ENCODE measurements around the gene WDR4.

The WDR4 gene

DNA sequence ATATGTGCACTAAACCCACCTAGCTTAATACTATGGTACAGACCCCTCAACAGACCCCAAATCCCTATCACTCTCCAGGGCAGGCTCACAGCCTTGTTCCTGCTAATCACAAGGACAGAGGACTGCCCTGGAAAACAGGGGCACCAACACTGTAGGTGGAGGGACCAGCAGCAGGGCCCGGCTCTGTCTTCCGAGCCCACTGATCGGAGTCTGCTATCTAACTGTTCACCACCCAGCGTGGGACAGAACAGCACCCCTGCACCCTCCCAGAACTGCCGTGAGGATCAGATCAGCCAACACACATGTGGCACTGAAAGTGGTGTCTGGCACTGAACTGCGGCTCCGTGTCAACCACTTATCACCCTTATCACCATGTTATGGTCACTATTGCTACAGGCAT, 6.2 kb downstream of the WDR4 start:
- DNase-seq, result no peak

DNA sequence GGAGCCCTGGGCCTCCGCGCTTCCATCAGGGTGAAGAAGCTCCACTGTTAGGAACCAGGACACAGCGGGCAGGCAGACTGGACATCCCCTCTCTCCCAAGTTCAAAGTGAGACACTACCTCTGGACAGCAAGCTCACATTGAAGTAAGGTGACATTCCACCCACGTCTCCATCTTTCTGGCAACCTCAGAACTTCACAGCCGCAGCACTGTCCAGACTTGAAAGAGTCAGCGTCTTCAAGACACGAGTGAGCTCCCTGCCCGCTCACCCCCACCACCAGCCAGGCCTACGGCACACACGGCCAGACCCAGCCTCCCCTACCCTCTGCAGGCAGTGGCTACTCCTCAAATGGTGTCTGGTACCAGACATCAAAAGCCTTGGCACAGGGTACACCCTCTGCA, 11.1 kb downstream of the WDR4 start:
- no peak for DNase-seq

DNA sequence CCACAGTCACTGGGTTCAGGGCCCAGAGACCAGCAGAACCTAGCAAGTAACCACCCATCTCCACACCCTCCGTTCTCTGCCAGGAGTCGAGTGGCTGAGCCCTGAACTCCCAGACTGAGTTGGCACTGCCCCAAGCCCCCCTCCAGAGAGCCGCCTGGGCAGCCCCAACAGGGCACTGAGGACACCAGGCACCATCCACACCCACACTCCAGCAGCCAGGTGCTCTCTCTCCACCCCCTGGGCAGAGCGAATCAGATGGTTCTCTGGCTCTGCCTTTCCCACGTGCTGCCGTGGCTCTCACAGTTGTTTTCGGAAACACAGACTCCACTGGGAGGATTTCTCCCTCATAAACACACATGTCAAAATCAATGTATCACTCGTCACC, 13.6 kb downstream of the WDR4 start:
- no peak for DNase-seq

DNA sequence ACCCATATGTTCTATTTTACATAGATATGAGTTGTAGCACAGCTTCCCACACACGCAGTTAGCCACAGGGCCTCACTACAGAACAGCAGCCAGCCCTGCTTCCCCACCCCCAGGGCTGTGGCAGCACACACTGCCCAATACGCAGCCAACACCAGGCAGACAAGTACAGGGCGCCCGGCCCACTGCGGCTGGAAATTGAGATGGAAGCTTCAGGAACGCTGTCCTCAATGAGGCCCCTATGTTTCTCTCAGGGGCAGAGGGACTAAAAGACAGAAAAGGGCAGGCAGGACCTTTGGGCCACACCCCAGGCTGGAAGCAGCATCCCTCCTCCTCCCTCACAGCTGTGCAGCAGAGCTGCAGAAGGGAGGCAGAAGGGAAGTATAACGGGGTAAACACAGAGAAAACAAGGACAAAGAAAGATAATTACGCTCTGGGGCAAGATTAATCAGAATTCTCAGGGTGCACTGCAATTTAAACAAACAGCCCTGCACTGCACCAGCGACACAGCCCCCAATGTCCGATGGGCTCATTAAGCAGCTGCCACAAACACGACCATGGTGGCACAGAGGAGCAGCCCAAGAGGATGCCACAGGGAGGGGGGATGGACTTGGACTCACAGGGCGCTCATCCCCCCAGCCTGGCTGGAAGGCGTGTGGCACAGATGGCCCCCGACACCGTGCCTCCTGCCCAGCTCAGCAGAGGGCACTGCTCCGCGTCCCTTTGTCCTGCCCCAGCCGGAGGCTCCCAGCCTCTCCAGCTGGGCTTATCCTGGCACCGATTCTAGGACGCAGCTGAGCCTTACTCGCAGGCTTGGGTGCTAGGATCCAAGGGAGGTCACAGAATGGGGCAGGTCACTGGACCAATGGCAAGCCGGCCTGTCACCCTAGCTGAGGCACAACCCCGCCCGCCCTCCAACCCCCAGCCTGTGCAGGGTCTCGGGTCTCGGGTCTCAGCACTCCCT, 14.2 kb downstream of the WDR4 start:
- DNase-seq, result no peak

DNA sequence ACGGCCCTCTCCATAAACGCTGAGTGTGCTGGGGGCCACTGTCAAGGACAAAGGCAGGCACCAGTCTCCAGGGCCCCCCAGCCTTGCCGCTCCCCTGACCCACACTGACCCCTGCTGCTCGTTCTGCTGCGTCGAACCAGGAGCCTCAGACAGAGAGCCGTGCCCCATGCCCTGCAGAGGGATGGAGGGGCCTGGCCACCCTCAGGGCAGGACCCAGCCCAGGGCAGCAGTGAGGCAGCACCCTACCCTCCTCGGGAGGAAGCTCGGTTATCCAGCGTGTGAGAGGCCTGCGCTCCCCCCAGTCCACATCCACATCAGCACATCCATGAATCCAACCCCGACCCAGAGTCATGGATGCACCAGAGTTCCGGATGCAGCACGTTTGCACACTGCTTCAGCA, 15.1 kb downstream of the WDR4 start:
- DNase-seq, result no peak

DNA sequence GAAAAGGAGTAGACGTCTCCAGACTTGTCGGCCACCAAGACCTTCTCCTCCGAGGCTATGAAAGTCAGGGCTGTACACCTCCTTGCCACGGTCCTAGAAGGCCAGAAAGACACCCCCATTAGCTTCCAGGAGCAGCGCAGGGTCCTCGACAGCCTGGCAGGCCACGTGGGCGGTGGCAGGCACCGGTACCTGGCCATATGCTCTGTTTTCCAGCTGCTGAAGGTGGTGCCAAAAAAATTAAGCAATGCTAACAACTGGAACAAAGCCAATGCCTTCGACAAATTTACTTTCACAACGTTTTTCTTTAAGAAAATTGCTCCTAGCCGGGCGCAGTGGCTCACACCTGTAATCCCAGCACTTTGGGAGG, 15.9 kb downstream of the WDR4 start:
- no peak for DNase-seq

DNA sequence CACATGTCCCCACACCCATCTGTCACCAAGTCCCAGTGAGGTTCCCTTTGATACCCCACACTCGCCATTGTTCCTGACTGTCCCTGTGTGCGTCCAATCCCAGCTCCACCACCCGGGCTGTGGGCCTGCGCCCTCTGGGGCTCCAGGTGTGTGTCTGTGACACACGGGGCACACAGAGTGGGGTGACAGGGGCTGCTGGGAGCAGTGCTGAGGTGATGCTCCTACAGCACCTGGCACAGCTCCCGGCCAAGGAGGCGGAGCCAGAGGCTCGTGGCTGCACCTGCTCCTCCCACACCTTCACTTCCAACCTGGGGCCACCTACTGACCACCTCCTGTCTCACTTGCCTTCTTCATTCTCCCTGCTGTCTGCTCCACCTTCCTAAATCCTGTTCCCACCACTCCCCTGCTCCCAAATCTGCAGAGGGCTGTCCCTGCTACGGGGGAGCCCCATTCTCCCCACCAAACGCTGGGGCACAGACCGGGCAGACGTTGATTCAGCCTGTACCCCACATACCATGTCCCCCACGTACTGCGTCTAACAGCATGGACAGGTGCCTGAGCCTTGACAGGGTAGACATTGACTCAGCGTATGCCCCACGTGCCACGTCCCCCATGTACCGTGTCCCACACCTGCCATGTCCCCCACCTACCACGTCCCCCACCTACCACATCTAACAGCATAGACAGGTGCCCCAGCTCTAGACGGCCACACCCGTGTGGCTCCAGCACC, 16.4 kb downstream of the WDR4 start:
- DNase-seq, result no peak

DNA sequence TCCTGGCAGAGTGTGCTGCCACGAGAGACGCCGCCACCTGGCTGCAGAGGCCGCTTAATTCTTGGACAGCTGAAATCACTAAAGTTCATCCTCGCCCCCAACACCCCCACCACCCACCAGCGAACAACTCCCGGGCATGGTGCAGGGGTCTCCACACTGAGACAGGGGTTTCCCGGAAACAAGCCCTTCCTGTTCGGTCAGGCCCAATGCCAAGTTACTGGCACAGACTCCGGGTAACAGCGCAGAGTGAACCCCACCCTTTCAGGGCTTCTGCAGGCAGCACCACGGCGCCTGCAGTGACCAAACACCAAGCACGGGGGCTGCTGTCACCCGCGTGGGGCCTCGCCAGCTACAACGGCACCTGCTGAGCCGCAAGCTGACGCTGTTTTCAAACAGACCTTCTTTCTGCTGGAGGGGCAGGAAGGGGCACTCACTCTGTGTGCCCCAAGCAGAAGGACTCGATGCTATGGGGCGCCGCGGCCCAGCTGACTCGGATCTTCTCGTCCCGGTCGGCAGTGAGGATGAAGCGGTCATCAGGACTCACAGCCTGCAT, 17.4 kb downstream of the WDR4 start:
- no peak for DNase-seq

DNA sequence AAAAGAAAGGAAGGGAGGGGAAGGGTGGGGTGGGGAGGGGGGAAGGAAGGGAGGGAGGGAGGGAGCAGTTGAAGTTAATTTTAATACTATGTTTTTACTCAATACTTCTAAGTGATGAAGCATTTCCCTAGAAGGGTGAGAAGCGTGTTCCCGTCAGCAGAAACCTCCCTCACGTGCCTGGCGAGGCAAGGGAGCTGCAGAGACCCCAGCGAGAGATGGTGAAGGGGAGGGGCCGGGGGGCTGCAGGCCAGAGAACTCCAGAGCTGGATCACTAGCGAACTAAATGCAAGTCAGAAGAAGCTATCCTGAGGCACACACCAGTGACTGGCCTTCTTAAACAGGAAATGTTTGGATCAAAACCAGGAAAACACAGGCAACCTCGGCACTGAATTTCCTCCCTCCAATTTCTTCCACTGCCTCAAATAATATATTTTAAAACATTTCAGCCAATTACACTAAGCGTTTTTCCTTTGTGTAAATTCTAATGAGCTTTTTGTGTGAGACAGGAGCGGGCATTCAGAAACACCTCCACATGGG, 18.0 kb downstream of the WDR4 start:
- DNase-seq, result no peak

DNA sequence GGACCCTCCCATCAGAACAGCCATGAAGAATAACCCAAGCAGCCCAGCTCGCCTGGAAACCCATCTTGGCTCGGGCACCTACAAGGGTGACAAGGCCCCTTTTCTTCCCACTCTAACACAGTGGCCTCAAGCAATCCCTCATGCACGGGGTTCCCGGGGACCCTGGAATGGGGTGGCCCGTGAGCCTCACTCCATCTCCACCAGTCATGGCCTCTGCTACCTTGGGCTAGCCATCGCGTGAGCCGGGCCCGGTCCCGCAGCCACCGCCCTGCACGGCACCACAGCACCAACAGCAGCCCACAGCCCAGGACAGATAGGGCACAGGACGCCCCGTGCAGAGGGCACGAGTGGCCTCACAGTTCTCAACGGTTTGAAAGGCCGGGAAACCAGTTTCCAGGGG, 19.0 kb downstream of the WDR4 start:
- no peak for DNase-seq

DNA sequence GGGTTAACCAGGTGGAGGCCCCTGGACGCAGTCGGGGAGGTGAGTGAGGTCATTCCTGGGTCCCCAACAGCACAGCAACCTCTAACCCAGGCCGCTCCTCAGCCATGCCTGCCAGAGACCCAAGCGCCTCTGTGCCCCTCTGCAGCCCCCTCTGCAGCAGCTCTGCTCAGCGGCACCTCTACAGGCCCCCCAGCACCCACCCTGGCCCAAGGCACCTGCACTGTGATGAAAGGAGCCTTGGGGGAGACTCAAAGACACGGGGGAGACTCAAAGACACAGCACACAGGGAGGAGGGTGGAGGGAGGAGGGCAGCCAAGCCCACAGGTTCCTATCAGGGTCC, 19.5 kb downstream of the WDR4 start:
- no peak for DNase-seq

DNA sequence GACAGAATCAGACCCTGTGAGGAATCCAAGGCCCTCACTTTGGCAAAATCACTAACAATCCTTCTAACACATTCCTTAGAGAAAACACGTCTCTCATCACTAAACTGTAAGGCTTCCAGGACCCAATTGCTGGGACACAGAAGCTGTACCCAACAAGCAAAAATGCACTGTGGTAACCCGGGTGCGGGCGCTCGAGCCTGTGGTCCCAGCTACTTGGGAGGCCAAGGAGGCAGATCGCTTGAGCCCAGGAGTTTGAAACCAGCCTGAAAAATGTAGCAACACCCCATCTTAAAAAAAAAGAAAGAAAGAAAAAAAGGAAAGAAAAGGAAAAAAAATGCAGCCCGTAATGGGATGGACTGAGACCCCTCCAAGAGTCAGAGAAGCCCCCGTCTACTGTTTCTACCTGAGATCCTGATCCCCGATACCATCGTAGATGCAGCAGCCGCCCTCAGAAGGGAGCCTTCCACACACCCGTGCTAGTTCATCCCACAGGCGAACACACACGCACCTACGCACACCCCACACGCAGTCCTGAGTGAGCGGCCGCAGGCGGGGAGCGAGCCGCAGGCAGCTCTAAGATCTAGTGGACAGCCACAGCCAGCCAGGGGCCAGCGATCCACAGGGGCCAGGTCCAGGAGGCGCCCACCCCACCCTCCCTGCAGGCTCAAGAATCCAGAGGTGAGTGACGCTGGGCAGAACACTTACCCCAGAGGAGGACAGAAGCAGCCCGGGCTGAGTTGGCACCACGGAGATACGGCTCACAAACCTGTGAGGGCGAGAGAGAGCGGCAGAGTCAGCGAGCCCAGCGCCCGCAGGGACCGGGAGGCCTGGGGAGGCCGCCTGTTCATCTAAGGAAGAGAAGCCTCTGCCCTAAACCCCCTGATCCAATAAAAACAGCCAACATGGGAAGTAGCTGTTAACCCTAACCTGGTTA, 20.1 kb downstream of the WDR4 start:
- no peak for DNase-seq

DNA sequence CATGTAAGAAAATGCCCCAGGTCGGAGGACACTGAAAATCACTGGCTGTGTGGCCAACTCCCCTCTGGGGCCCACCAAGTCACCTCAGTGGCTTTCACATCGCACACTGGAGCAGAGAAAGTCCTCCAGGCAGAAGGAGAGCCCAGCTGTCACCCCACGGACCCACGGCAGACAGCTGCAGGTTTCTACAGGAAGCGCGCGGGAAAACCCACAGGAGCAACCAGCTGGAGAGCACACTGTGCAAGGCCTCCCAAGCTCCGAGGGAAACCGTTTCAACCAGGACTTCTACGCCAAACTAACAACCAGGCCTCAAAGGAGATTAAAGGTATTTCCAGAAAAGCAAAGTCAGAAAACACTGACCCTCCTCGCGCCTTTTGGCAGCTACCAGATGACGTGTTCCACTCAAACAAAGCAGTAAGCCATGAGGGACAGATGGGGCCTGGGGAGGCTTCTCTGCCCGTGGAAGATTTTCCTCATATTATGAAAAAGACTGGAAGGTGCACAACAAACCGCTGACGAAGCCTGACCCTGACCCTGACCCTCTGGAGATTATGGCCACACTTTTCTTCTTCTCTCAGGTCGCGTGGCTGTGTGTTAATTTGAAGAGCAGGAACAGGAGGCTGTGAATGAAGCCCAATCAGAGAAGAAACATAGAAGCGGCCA, 21.0 kb downstream of the WDR4 start:
- DNase-seq, result no peak

DNA sequence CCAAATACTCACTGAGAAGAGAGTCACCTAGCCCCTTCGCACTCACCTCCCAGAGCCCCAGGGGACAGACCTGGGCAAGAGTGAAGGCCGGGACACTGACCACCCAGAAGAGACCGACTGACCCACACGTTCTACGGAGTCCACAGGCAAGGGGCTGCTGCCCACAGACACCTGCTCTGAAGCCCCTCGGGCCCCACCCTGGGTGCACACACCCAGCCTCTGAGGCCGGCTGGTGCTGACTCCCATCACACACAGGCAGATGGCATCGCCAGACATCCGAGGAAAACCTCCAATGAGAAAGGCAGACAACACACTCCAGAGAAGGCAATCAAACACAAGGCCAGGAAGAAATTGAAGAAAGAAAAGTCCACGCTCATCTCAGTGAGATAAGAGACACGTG, 22.1 kb downstream of the WDR4 start:
- DNase-seq, result no peak

DNA sequence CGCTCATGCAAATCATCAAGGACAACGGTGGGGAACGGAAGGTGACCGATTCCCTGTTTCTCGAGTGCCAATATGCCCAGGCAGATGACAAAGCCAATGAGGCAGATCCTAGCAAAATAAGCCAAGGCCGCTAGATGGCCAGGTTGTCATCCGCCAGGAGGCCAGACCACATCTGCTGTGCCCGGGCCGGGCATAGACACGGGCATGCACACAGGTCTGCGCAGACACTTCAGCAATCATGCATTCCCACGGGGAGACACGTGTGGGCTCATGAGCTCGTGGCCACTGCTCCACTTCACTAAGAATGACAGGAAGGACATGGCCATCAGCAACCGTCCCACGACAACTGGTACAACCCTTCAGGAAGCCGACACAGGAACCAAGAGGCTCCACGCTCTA, 23.4 kb downstream of the WDR4 start:
- DNase-seq, result no peak

DNA sequence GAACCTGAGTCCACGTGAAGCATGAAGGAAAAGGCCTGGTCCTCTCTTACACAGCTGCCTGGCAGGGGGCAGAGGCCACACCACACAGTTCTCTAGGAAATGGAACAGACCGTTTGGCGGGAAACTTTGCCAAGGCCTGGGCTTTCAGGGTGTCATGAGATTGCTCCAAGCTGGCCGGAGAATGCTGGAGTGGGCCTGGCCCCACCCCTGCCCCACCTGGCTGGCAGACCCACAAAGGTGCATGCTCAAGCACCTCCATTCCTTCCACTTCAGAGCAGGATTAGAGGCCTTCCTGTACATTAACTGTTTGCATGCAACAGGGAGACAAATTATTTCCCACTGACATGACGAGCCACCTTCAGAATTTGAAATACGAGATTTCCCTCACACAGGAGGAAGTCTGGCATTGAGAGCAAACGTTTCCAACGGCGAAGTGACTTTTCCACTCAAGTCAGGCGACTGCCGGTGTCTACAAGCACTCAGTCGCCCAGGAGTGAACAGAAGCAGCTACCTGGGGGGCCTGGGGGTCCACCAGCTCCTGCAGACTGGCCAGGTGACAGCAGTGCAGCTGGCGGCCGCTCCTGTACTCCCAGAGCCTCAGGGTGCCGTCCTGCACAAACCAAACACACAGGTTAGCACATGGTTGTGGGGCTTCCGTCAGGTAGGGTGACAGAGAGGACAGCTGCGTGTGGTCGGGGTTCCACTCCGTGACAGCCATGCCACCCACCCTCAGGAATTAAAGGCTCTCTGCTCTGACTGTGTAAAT, 24.0 kb downstream of the WDR4 start:
- DNase-seq, result no peak

DNA sequence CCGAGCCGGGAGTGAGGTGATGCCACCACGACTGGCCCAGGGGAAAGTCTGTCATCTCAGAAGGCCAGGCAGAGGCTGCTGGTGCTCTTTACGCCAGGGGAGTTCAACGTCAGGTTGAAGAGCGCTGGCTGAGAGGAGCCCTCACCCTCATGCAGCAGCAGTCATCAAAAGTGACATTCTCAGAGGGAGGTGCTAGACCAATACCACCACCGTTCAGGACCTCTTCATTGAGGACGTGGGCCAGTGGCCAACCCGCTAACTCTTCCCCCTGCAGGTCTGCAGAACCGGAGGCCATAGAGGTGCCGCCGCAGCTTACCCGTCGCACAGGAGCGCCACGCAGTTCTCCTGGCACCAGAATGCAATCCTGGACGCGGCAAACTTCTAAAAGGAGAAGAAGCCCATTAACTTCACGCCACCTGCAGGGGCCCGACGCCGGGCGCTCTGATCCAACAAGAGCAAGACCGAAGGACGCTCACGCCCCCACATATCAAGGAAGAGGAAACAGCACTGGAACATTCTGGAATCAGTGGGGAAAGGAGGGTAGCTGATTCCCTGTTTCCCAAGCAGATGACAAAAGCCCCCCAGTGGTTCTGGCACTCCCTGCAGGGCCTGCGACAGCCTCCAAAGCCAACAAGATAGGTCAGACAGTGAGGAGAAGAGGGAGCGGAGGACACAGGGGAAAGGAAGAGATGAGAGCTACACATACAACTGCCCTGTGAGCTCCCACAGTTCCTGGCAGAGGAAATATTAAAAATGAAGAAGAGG, 24.9 kb downstream of the WDR4 start:
- no peak for DNase-seq

DNA sequence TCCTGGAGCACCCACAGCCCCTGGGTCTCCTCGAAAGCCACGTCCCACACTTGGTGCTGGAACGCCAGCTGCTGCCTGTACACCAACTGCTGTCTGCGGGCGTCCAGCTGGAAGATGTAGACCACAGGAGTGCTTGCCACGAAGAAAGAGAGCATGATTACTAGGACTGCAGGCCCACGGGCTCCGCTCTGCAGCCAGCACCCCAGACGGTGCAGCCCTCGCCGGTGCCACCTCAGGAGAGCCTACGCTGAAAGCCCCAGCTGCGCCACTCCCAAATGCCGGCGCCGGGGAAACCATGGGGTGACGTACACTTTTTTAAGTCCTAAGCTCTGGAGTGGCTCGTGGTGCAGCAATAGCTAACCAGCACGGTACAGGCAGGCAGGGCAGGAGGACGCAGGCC, 25.7 kb downstream of the WDR4 start:
- no peak for DNase-seq

DNA sequence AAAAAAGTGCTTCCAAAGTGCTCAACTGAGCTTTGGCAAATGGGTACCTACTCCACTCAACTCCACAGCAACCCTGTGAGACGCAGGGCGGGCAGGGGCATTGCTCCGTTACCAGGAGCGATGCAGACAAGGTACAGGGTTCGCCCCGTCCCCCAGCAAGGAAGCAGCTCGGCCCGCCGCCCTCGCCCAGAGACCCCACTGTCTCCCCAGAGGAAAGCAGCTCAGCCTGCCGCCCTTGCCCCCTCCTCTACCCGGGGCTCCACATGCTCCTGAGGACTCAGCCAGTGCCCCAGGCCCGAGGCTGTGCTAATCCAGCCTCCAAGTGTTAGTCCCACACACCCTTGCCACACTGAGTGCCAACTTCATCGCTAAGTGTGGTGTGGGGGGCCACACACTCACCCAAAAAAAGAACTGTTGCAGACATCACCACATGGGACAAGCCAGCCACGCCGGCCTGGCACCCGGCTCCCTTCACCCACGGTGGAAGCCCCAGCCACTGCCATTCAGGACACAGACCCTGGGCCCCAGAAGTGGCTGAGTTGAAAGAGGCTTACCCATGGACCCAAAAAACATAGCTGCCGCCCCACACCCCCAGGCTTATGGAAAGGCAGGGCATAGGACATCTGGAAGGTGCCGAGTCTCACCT, 26.3 kb downstream of the WDR4 start:
- no peak for DNase-seq

Measured in stimulated activated CD4-positive, alpha-beta T cell treated with anti-CD3 and anti-CD28 coated beads, Interleukin-15, amount 100 ng/mL, for 24 hours (primary cell).